T-helper 2 cell (primary cell): ENCODE data around the gene LCN12.
A peak's percentile ranks its signal among the peaks of the same experiment; 100 is the strongest.

Source experiments
- DNase-seq, 5 experiments: peaks; one replicate each; pipeline versions ENCODE4 v3.0.0 to v3.0.0-alpha.2; 2012 to 2022

LCN12 gene

DNA sequence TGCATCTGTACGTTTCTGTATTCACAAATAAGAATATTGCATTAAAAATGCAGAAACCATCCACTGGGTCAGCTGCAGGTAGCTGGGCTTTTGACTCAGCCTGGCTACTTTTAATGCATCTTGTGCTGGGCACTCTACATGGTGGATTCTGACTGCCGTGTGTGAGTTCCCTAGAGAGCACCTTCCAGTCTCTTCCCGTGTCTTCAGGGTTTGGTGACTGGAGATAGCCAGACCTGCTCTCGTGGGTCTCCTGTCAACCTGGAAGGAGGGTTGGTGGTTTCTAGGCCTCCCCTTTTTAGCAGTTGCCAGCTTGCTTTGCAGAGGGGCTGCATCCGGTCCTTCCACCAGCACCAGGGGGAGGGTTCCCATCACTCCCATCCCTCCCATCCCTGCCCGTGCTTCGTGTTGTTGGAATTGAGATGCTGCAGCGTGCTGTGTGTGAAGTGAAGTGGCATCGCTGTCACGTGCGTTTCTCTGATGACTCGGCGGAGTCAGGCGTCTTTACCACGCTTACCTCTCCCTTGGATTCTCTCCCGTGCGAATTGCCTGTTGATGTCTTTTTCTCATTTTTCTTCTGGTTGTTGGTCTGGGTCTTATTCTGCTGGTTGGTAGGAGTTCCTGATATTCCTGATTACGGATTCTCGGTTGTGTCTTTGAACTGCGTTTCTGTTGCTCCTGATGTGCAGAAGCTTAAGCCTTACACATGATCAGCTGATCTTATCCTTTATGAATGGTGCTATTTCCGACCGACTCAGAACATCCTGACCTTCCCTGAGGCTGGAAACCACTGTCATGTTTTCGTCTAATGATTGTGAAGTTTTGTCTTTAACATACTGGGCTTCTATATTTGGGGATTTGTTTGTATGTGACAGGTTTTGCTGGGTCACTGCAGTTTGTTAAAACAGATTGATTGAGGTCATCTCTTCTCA lies 24.5 kb upstream of the LCN12 start:
- DNase-seq = no peak

DNA sequence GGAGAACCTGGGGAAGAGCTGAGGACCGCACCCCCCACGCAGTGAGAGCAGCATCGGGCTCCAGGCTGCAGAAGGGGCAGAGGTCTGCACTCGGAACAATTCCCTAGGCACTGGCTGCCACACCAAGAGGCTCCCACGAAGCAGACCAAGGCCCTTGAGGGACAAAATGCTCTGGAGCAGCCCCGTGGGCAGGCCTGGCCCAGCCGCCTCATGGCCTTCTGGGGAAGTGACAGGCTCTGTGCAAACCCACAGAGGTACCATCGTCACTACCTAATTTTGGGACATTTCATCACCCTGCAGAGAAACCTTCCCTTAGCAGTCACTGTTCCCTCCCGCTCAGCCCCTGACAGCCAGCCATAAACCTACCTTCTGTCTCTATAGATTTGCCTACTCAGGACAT lies 23.5 kb upstream of the LCN12 start:
- no peak for DNase-seq

DNA sequence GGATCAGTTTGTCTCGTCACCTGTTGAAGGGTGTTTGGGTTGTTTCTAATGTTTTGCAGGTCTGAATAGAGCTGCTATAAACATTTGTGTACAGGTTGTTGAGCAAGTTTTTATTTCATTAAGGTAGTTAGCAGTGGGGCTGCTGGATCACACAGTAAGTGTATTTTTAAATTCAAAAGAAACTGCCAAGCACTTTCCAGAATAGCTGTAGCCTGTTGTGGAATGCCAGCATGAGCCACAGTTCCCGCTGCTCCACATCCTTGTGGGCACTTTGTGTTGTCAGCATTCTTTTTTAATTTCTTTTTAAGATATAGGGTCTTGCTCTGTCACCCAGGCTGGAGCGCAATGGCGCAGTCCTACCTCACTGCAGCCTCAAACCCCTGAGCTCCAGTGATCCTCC lies 22.1 kb upstream of the LCN12 start:
- DNase-seq = no peak

- DNase-seq = no peak
Observed at GRCh38 chr9:136931611-136932130, 20.4 kb upstream of the LCN12 start.

DNA sequence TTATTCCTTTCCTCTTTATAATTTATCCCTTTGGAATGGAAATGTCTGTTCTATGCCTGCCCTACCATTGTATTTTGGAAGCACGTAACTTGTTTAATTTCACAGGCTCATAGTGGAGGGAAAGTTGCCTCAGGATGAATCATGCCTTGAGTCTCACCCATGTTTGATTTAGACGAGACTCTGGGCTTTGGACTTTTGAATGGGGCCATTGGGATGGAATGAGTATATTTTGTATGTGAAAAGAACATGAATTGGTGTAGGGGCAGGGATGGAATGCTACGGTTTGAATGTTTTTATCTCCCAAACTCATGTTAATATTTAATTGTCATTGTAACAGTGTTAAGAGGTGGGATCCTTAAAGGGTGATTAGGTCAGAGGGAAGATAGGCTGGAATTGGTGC lies 17.8 kb upstream of the LCN12 start:
- no peak for DNase-seq

DNA sequence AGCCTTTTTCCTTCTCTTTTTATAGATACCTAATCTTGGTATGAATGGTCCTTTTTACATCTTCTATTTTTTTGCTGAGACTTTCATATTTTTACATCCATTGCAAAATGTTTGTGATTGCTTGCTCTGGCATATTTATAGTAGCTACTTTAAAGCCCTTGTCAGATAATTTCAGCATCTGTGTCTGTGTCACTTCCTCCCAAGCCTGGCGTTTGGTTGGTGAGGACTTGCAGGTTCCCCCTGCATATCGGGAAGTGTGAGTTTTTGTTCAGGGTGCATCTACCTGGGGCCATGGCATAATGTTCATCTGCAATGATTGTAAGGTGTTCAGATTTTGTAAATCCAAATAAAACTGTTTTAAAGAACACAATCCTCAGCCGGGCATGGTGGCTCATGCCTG lies 16.4 kb upstream of the LCN12 start:
- no peak for DNase-seq

GRCh38 chr9:136936645-136937170 lies 15.4 kb upstream of the LCN12 start:
- DNase-seq = no peak

GRCh38 chr9:136937186-136938001 lies 14.7 kb upstream of the LCN12 start:
- DNase-seq = no peak

- no peak for DNase-seq
Observed at GRCh38 chr9:136939431-136939995, 12.6 kb upstream of the LCN12 start.

- no peak for DNase-seq
Observed at GRCh38 chr9:136939996-136940525, 12.0 kb upstream of the LCN12 start.

DNA sequence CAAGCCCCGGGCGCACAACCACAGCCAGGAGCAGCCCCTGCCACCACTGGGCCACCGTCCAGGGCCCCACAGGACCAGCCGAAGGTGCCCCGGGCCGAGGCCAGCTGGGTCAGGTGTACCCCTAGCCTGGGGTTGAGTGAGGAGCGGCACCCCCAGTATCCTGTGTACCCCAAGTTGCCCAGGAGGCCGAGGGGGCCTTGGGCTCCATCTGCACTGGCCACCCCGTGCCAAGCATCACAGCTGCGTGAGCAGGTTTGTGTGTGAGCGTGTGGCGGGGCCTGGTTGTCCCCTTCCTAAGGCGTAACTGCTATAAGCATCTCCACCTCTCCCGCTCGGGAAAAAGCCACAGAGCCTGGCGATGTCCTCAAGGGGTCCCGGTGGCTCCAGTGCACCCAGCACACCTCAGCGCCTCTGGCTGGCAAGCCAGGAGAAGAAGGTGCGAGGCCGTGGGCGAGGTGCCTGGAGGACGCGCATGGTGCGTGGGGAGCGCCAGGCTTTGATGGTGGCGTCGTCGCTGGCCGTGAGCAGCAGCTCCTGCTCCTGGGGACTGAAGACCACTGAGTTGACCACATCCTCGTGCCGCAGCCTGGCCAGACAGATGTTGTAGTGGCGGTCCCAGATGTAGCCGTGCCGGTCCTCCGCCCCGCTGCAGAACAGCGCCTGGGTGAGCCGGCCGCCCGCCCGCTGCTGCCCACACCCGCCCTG lies 11.4 kb upstream of the LCN12 start:
- no peak for DNase-seq

DNA sequence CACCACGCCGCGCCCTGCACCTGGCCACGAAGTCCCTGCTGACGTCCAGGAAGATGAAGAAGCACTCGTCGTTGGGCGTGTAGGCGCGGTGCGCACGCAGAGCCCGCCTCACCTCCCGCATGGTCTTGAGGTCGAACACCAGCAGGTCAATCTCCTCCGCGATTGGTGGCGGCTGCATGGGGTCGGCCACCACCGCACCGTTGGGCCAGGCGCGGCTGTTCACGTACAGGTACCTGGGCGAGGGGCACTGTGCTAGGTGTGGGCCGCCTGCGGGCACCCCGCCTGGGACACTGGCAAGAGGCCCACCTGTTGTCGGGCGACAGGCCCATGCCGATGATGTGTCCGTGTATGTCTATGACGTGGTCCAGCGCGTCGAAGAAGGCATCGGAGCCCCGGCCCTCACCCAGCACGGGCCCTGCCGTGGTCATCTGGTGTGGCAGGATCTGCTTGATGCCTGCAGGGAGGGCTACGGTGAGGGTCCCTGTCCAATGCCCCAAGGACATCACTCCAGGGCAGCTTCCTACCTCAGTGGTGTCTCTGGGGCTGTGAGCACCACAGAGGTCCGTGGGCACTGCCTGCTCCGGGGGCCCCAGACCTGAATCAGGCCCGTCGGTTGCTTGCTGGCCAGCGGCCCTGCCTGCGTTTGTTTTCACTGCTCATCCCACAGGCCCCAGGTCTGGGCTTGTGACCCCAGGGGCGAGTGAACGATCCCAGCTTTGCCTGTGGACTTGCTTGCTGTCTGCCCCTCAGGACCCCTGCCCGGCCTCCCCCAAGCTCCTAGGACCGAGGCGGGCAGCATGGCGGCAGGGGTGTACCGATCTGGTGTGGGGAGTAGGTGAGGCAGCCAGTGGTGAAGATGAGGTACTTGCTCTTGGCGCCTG lies 10.6 kb upstream of the LCN12 start:
- DNase-seq = peak in 2 of 5 experiments; percentile 3 to 8

DNA sequence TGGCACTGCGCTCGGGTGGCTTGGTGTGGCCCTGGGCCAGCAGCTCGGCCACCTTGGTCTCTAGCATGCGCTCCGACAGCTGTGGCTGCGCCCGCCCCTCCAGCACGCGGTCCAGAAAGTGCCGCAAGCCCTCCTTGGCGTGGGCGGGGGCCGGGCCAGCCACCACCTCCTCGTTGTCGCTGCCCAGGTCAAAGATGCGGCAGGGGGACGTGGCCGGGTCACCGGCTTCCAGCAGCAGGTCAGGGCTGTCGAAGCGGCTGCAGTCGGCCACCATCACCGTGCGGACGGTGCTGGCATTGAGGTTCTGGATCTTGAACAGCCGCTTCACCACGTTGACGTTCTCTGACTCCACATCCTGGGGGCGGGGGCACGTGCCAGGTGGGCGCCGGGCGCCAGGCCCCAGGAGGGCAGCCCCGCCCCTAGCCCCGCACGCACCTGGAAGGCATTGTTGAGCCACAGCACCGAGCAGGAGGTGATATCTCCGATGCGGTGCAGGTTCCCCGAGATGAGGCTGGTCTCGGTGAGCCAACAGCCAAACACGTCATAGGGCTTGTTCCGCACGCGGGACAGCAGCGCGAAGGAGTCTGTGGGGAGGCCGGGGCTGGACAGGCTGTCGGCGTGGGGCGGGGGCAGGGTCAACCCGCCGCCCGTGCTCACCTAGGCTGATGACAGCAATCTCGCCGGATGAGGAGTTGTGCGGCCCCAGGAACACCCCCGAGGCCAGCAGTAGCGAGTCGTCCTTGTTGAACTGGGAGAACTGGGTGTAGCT lies 9.8 kb upstream of the LCN12 start:
- DNase-seq = no peak

- DNase-seq = no peak
Observed at GRCh38 chr9:136942881-136943230, 9.2 kb upstream of the LCN12 start.

GRCh38 chr9:136943291-136944211 lies 8.5 kb upstream of the LCN12 start:
- DNase-seq = peak in 2 of 5 experiments; percentile 22 to 49

GRCh38 chr9:136944212-136944518 lies 7.9 kb upstream of the LCN12 start:
- no peak for DNase-seq

GRCh38 chr9:136944519-136945332 lies 7.3 kb upstream of the LCN12 start, which contains the start of the genes C8G and FBXW5:
Gene C8G (plus strand): TSS chr9:136945243. CDS start chr9:136945321, 78 bp downstream.
Gene FBXW5 (minus strand): TSS chr9:136944738. CDS start chr9:136944083, 655 bp downstream.
- peak; percentile 90 to 96 (median 90) for DNase-seq
